Measurements from ENCODE around the gene ECM2.
A peak's percentile ranks its signal among the peaks of the same experiment; 100 is the strongest.

The ECM2 gene

GRCh38 chr9:92503156-92503555, 32.6 kb downstream of the ECM2 start:
- DNase-seq, result no peak
- Histone ChIP-seq H3K36me3 (no peaks in the 10 kb centered on the region), H3K27ac (no peak overlapping the region), H3K4me3 (ENCODE audit: low read depth, low read length) (no peak overlapping the region), H3K9me3 (ENCODE audit: severe bottlenecking) (no peaks in the 10 kb centered on the region), H3K27me3 (ENCODE audit: insufficient read depth, low read depth, severe bottlenecking) (no peaks in the 10 kb centered on the region)
- TF ChIP-seq CTCF (IDR thresholded peaks at IDR 0.05; ENCODE audit: low read depth, low read length), result no peak

GRCh38 chr9:92501671-92502393, 34.0 kb downstream of the ECM2 start:
- no peak overlapping the region for H3K27ac ChIP-seq
- peak; percentile 89 for TF ChIP-seq CTCF (IDR thresholded peaks at IDR 0.05; ENCODE audit: low read depth, low read length)
- peak; percentile 62 for DNase-seq

GRCh38 chr9:92500725-92501124, 35.1 kb downstream of the ECM2 start:
- H3K4me3 ChIP-seq (ENCODE audit: low read depth, low read length), result no peak overlapping the region
- no peak overlapping the region for H3K27ac ChIP-seq
- H3K27me3 ChIP-seq (ENCODE audit: insufficient read depth, low read depth, severe bottlenecking), result no peaks in the 10 kb centered on the region
- H3K9me3 ChIP-seq (ENCODE audit: severe bottlenecking), result no peaks in the 10 kb centered on the region
- H3K36me3 ChIP-seq, result no peaks in the 10 kb centered on the region
- no peak for TF ChIP-seq CTCF (IDR thresholded peaks at IDR 0.05; ENCODE audit: low read depth, low read length)
- DNase-seq, result no peak

More at GRCh38 chr9:92501671-92502393, 34.0 kb downstream of the ECM2 start:
- H3K9me3 ChIP-seq (ENCODE audit: severe bottlenecking), result no peaks in the 10 kb centered on the region
- no peaks in the 10 kb centered on the region for H3K27me3 ChIP-seq (ENCODE audit: insufficient read depth, low read depth, severe bottlenecking)
- no peak overlapping the region for H3K4me3 ChIP-seq (ENCODE audit: low read depth, low read length)
- H3K36me3 ChIP-seq, result no peaks in the 10 kb centered on the region

GRCh38 chr9:92499701-92500100, 36.1 kb downstream of the ECM2 start:
- Histone ChIP-seq H3K36me3 (no peaks in the 10 kb centered on the region), H3K4me3 (ENCODE audit: low read depth, low read length) (no peak overlapping the region), H3K27ac (no peak overlapping the region), H3K27me3 (ENCODE audit: insufficient read depth, low read depth, severe bottlenecking) (no peaks in the 10 kb centered on the region), H3K9me3 (ENCODE audit: severe bottlenecking) (no peaks in the 10 kb centered on the region)
- TF ChIP-seq CTCF (IDR thresholded peaks at IDR 0.05; ENCODE audit: low read depth, low read length), result no peak
- no peak for DNase-seq

- no peak for TF ChIP-seq CTCF (IDR thresholded peaks at IDR 0.05; ENCODE audit: low read depth, low read length)
- Histone ChIP-seq H3K36me3 (no peaks in the 10 kb centered on the region), H3K9me3 (ENCODE audit: severe bottlenecking) (no peaks in the 10 kb centered on the region), H3K27me3 (ENCODE audit: insufficient read depth, low read depth, severe bottlenecking) (no peaks in the 10 kb centered on the region), H3K27ac (no peak overlapping the region), H3K4me3 (ENCODE audit: low read depth, low read length) (no peak overlapping the region)
- DNase-seq, result no peak
Observed at GRCh38 chr9:92496396-92497176, 39.2 kb downstream of the ECM2 start.

All from WERI-Rb-1 (cell line).